ENCODE data around the gene PLD3. TPM values are rescaled to one million over a fixed set of nuclear protein-coding genes. Genes with fewer than 3 reads are reported as not detected.
"Not testable (repeated sequence)": the region's sequence is repeated elsewhere in the genome, so short reads cannot be mapped to it uniquely, and the experiment has no call there.

Gene PLD3
- total and polyA plus RNA-seq, 12 donors, result 116 to 238 (median 169) TPM

DNA sequence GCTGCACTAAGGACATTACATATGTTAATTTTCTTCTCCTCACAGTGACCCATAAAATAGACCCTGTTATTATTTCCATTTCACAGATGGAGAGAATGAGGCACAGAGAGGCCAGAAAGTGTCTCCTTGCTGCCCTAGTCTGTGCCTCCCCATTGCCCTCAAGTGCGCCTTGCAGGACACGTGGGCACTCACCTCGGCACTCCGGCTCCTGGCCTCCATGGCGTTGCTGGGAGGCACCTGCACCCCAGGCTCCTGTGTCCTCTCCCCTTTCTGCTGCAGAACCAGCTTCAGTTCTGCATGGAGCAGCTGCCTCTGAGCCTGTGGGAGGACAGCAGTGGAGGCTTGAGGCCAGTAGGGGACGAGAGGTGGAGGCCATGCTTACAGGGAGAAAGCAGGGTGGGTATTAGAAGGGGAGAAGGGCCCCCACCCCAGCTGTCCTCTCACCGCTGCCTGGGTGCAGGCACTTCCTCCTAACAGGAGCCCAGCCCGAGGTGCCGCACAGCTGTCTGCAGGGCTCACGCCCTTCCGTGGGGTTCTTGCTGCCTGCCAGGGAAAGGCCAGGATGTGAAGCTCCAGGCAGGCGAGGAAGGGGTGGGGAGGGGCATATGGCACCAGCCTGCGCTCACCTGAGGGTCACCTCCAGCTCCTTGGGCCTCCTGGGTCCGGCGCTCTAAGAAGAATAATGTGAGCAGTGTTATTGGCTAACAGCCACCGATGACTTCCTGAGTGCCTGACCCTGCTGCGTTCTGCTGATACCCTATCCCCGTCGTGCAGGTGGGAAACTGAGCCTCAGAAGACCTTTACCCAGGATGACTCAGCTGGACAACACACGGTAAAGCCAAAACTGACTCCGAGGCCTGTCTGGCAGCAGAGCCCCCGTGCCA is 59.5 kb downstream of the PLD3 start:
- Histone ChIP-seq H3K27me3 (no peaks in the 10 kb centered on the region), H3K27ac (no peak overlapping the region), H3K4me3 (no peak overlapping the region), H3K9me3 (no peaks in the 10 kb centered on the region), H3K4me1 (peaks cover 12 to 34% (median 27%) of the 10 kb centered on the region in 9 donors), H3K36me3 (no peaks in the 10 kb centered on the region)
- WGBS, 2 donors, result 60 to 64% methylated on average over 22 of the region's 22 CpGs
- intact Hi-C loops (cut with DNase I), result no loop called here
- TF ChIP-seq, protein P1, sequence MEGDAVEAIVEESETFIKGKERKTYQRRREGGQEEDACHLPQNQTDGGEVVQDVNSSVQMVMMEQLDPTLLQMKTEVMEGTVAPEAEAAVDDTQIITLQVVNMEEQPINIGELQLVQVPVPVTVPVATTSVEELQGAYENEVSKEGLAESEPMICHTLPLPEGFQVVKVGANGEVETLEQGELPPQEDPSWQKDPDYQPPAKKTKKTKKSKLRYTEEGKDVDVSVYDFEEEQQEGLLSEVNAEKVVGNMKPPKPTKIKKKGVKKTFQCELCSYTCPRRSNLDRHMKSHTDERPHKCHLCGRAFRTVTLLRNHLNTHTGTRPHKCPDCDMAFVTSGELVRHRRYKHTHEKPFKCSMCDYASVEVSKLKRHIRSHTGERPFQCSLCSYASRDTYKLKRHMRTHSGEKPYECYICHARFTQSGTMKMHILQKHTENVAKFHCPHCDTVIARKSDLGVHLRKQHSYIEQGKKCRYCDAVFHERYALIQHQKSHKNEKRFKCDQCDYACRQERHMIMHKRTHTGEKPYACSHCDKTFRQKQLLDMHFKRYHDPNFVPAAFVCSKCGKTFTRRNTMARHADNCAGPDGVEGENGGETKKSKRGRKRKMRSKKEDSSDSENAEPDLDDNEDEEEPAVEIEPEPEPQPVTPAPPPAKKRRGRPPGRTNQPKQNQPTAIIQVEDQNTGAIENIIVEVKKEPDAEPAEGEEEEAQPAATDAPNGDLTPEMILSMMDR (IDR thresholded peaks at IDR 0.05), result no peak
- DNase-seq, result no peak
- ATAC-seq, result no peak

DNA sequence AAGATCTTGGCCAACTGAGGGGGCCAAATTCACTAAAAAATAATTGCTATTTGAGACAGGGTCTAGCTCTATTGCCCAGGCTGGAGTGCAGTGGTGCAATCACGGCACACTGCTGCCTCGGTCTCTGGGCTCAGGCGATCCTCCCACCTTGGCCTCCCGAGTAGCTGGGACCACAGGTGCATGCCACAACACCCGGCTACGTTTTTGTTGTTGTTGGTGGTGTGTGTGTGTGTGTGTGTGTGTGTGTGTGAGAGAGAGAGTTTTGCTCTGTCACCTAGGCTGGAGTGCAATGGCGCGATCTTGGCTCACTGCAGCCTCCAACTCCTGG is 60.1 kb downstream of the PLD3 start:
- ATAC-seq; H3K27me3 ChIP-seq; H3K4me3 ChIP-seq; H3K27ac ChIP-seq; intact Hi-C loops (cut with DNase I); H3K9me3 ChIP-seq; H3K36me3 ChIP-seq; DNase-seq: not testable (repeated sequence)
- 89 to 91% methylated on average over 8 of the region's 8 CpGs for WGBS, 2 donors
- H3K4me1 ChIP-seq, result peaks cover 15 to 36% (median 28%) of the 10 kb centered on the region in 9 donors

DNA sequence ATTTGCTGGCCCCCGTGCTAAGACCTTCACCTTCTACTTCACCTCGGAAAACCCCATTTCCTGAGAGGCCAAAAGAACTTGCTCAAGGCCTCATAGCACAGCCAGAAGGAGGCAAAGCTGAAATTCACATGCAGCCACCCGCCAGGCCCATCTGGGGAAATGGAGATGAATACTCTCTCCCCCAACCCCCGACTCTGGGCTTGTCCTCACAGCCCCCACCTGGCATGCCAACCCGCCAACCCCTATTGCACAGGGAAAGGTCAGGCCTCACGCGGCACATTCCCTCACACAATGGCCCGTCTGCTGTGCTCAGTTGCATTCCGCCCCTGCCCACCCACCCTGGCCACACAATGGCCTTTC is 61.5 kb downstream of the PLD3 start:
- Histone ChIP-seq H3K27me3 (no peaks in the 10 kb centered on the region), H3K9me3 (no peaks in the 10 kb centered on the region), H3K27ac (peak overlapping the region in 4 of 10 donors; percentile 6 to 90 (median 85)), H3K4me1 (peaks cover 12 to 39% (median 26%) of the 10 kb centered on the region in 9 donors), H3K4me3 (no peak overlapping the region), H3K36me3 (no peaks in the 10 kb centered on the region)
- TF ChIP-seq, protein P1 (IDR thresholded peaks at IDR 0.05), result no peak
- intact Hi-C loops (cut with DNase I), result loop anchor here in 1 of 10 donors (10.0 kb wide), 1 partner anchor 395 kb away; no protein-coding TSS in a partner anchor
- 74 to 77% methylated on average over 9 of the region's 9 CpGs for WGBS, 2 donors
- DNase-seq (no peak), ATAC-seq (no peak)

DNA sequence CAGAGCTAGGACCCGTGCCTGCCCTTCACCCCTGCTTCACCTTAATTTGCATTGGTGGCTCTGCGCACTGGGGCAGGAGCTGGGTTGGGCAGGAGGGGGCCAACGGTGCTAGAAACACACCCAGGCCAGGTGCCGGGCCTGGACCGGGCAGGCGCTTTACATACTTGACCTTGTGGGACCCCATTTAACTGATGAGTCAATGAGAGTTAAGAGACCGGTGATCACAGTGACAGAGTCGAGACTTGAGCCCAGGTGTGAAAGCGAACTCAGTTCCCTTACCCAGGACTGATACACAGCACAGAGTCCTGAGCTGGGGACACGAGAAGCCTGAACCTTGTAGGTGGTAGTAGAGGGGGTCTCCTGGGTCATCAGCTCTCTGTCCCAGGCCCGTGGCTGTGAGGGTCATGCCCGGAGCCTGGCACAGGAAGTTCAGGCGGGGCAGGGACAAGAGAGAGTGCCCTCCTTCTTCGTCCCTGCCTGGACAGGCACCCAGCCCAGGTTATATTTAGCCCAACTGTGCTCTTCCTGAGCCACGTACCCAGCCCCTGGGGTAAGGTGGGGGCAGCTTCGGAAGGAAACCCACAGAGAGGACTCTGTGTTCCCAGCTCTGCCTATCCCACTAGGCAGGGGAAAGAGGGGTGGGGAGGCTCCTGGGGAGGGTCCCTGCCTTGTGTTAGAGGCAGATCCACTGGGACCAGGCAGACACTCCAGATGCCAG is 62.8 kb downstream of the PLD3 start:
- no peaks in the 10 kb centered on the region for H3K36me3 ChIP-seq
- TF ChIP-seq, protein P1 (IDR thresholded peaks at IDR 0.05), result no peak
- no peaks in the 10 kb centered on the region for H3K9me3 ChIP-seq
- ATAC-seq, result peak; percentile 86 to 97 (median 93)
- no peaks in the 10 kb centered on the region for H3K27me3 ChIP-seq
- intact Hi-C loops (cut with DNase I), result loop anchor here in 1 of 10 donors (10.0 kb wide), 1 partner anchor 394 kb away; no protein-coding TSS in a partner anchor
- H3K4me3 ChIP-seq, result no peak overlapping the region
- DNase-seq, result peak; percentile 62 to 64
- peaks cover 12 to 41% (median 29%) of the 10 kb centered on the region in 9 donors for H3K4me1 ChIP-seq
- 28 to 41% methylated on average over 16 of the region's 16 CpGs for whole genome bisulfite sequencing, 2 donors
- H3K27ac ChIP-seq, result peak overlapping the region; percentile 82 to 94 (median 90)
